GM04503 (cell line): ENCODE data around the gene NPLOC4.

Source experiments
- DNase-seq: peaks from one replicate; pipeline ENCODE4 v3.0.0-alpha.2; 2012; ENCODE audit warnings: low read depth

NPLOC4 gene

DNA sequence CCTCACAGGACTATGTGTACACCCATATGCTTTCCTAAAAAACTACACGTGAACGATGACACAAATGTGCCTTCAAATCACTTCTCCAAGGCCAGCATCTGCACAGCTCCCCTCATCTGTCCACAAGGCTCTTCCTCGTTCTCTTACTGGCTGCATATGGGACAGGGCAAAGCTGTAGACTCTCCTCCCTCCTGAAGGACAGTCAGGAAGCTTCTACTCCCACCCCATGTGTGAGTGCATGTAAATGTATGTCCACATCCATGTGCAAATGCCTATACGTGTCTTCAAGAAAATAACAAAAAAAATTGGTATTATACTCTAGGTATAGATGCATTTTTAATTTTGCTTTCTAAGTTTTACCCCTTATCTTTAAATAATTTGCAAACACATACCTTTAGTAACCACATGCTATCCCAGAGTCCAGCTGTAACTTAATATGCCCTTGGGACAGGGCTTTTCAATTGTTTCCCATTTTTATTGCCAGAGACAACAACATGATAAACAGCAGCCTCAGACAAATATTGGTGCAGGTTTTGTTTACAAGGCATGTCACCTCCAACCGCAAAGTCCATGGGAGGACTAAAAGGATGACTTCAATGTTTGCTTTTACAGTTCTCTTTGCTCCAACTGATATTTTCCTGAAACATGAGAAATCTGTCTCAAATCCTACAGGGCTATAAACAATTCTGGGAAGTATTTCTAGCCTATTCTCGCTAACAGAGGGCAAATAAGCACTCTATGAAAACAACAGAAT, 53.1 kb downstream of the NPLOC4 start:
- no peak for DNase-seq

DNA sequence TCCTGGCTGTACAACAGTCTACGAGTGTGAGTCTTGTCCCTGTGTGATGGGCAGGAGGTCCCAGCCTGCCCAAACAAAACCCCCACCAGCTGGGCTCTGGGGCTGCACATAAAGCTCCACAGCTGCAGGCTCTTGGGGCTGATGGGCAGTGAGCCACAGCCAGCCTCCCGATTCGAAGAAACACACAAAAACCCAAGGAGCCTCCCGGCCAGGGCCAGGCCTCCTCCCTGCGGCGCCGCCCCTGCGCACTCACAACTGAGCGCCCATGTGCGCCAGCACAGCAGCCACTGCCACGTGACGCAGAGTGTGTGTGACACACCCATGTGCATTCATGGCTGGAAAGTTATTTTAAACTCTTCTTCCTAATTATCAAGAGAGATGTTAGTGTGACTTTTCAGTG, 54.2 kb downstream of the NPLOC4 start:
- DNase-seq = no peak

GRCh38 chr17:81582341-81582740, 54.6 kb downstream of the NPLOC4 start:
- DNase-seq = no peak

DNA sequence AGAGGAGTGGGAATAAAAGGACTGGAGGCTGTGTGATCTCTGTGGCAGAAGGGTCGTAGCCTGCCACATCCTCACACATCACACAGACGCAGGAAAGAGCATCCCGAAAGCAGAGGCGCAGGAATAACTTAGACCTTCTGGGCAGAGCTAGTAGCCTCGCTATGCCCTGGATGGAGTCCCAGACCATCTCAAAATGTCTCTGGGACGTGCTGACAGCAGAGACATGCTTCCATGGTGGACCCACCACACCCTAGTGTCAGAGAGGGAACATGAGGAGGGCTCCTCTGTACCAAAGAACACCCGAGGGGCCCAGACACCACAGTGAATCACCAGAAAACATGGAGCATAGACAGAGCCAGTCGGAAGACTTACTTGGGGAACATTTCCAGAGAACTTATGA, 55.2 kb downstream of the NPLOC4 start:
- no peak for DNase-seq

- DNase-seq = no peak
Measured at GRCh38 chr17:81580481-81580880, 56.4 kb downstream of the NPLOC4 start.

DNA sequence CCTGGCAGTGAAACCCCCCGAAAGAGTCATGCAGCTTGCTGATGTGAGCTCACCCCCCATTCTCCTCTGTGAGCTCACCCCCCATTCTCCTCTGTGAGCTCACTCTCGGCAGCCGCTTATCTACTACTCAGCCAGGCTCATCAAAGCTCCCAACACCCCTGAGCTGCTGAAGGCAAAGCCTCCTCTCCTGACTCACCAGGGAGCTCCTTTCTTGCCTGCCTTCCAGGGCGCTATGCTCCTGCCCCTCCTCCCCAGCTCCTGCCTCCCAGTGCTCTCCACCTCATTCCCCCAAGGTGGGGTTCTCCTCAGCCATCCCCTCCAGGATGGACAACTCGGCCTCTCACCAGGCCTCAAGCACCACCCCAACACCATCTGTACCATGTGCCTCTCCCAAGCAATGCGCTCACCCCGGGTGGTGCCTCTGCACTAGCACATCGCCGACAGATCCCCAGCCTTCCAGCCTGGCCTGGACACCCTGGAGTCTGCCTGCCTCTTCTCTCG, 57.0 kb downstream of the NPLOC4 start:
- peak; percentile 34 for DNase-seq

GRCh38 chr17:81579298-81579697, 57.6 kb downstream of the NPLOC4 start:
- DNase-seq = no peak

GRCh38 chr17:81578561-81579225, 58.2 kb downstream of the NPLOC4 start:
- no peak for DNase-seq

DNA sequence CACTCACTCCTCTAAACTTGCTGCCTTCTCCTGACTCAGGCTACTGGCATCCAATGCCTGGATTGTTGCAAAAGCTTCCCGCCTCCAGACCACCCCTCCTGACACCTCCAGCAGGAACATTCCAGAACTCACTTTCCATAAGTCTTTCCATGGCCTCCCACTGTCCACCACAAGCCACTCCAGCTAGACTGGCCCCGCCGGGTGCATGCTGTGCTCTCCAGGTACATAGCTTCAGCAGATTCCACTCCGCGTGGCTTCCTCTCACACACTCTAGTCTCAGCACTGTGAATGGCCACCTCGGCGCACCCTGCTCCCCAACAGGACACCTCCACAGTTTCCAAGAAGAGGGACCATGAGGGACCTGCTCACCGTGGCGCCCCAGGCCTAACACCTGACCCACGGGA, 58.9 kb downstream of the NPLOC4 start:
- DNase-seq = no peak

DNA sequence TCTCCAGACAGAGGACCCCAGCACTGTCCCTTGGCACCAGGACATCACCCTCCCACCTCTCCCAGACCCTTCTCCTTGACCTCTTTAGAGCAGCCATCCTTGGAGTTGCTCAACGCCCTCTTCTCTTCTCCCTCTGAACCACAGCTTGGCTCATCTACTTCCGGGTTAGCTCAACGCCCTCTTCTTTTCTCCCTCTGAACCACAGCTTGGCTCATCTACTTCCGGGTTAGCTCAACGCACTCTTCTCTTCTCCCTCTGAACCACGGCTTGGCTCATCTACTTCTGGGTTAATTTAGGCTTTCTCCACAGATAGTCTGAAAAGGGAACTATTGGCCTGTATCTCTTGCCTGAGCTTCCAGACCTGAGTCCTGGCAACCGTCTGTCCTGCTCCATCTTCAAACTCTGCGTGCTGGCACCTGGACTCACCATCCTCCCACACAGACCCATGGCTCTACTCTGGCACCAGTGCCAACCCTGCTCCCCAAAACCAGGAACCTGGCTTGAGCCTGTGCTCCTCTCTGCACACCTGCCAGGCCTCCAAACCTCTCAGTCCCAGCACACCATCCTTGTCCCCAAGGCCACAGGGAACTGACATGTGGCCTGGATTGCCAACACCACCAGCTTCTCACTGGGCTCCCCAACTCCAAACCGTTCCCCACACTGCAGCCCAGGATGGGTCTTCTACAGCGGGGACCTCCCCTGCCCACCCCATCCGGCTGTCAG, 59.5 kb downstream of the NPLOC4 start:
- no peak for DNase-seq

GRCh38 chr17:81576621-81577277, 60.2 kb downstream of the NPLOC4 start:
- peak; percentile 47 for DNase-seq

DNA sequence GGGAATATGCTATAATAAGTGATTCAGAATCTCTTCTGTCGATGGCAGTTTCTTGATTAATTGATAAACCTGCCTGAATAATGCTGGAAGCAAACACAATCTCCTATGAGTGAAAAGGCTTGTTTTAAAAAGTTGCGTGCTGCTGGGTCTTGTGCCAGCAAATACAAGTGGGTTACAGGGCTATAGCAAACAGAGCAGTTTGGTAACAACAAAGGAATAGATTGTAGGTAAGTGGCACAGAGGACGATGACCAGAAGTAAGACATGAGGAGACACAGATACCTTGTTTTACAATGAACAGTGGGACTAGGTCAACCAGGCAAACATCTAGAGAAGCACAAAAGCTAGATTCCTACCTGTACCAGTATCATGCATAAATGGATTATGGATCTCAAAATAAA, 61.1 kb downstream of the NPLOC4 start:
- no peak for DNase-seq

DNA sequence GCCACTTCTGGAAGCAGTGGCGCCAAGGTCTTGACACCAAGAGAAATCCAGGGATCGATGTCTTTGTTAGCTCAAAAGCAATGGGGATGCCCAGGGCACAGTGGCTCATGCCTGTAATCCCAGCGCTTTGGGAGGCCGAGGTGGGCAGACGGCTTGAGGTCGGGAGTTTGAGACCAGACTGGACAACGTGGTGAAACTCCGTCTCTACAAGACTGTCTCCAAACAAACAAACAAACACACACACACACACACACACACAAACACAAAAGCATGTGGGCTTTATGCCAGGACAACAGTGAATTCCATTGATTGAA, 62.3 kb downstream of the NPLOC4 start:
- no peak for DNase-seq

DNA sequence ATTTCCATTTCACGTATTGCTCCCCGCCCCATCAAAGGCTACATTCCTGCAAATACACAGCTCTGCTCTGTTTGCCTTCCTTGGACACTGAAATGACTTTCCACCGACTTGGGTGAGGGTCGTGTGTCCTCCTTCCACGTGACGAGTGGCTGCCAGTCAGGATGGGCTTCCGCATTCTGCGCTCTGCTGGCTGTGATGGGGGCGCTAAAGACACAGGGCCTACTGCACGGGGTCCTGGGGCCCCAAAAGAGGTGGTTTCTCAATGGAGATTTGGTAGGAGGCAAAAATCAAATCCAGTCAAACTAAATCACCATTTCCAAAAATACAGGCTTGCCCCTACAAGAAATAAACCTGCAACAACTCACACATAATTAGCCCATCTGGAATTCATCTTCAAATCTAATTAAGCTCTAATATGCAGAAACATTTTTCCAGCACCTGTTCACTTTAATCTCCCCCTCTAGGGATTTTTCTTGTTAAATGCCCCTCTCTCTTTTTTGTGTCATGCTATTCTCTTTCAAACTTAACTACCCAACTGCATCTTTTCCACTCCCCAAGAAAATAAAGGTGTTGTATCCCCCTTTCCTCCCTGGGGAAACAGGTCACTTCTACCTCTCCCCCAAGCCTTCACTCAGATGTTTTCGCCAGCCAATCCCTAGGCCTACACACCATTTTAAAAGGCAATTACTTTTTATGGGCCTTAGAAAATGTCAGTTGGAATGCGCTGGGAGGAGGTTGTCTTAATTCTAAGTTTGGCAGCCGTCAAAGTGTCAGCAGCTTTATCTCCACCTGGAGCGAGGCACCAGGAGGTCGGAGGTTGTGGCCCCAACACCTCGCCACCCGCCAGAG, 62.9 kb downstream of the NPLOC4 start:
- DNase-seq = no peak

GRCh38 chr17:81572563-81573168, 64.2 kb downstream of the NPLOC4 start:
- DNase-seq = no peak

- DNase-seq = no peak
Measured at GRCh38 chr17:81570964-81571363, 65.9 kb downstream of the NPLOC4 start.

DNA sequence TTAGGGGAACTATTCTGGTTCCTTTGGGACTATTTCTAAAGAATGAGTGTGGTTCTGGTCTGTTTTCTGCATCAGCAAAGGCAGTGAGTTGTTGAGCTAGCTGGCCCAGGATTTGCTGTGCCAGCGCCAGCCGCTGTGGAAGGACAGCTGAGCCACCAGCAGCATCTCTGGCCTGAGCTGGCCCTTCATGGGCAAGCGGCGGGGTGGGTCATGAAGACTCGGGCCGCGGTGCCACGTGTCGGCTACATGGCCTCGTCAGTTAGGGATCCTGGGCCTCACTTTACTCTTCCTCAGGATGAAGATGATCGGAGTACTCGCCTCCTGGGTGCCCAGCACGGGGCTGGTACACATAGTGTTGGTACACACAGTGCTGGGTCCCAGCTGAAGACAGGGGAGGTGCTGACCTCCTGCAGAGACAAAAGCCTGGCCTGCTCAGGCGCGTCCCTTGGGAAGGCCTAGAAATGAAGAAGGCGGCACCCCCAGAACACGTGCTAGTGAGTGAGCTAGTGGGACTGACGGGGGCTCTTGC, 66.9 kb downstream of the NPLOC4 start:
- DNase-seq = no peak

DNA sequence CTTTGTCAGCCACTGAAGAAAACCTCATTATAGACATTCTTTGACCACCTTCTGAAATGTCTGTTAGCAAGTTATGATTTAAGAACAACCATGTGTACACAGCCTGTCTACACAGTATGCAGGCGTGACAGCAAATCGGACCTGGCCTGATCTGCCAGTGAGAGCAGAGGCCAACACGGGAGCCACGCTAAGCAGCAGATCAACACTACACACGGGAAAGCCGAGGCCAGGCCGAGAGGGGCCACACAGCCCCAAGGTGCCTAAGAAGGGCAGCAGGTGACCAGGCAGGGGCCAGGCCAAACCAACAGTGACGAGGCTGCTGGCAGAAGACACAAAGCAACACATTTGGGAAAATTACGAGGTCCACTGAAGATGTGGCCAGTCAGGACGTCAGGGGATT, 68.5 kb downstream of the NPLOC4 start:
- DNase-seq = no peak

GRCh38 chr17:81567191-81567590, 69.7 kb downstream of the NPLOC4 start:
- no peak for DNase-seq

- DNase-seq = peak; percentile 90
Measured at GRCh38 chr17:81566461-81567126, 70.3 kb downstream of the NPLOC4 start.
